Sigmoid colon (tissue), 7 donors: Measurements from ENCODE around the gene LHX6. TPM values are rescaled to one million over a fixed set of nuclear protein-coding genes. Genes with fewer than 3 reads are reported as not detected.
A peak's percentile ranks its signal among the peaks of the same experiment; 100 is the strongest.

Experiments
- DNase-seq: peaks from one replicate; pipeline ENCODE4 v3.0.0-alpha.2; 2019
- H3K27ac ChIP-seq, 4 donors: fragments of 200-600 bp; sonication (generic); one replicate each; pipeline ENCODE4 v1.5.1; 2016 to 2019; ENCODE audit warnings: mild to moderate bottlenecking in 1 of 4
- H3K27me3 ChIP-seq, 3 donors: fragments of 200-600 bp; sonication (generic); one replicate each; pipeline ENCODE4 v1.5.1; 2019; ENCODE audit warnings: mild to moderate bottlenecking in 1 of 3
- H3K36me3 ChIP-seq, 4 donors: fragments of 200-600 bp; sonication (generic); one replicate each; pipeline ENCODE4 v1.5.1; 2016 to 2019
- H3K4me1 ChIP-seq, 4 donors: fragments of 200-600 bp; sonication (generic); one replicate each; pipeline ENCODE4 v1.5.1; 2017 to 2019
- H3K4me3 ChIP-seq, 4 donors: fragments of 200-600 bp; sonication (generic); one replicate each; pipeline ENCODE4 v1.5.1; 2017 to 2019; ENCODE audit warnings: mild to moderate bottlenecking in 2 of 4, moderate library complexity in 1 of 4
- H3K9me3 ChIP-seq, 4 donors: fragments of 200-600 bp in 3 of 4; sonication (generic) in 3 of 4; one replicate each; pipeline versions ENCODE4 v1.5.1 to v1.6.1; 2013 to 2019
- EP300 ChIP-seq, 4 donors: sonication (generic); formaldehyde crosslinking; IDR thresholded peaks; one replicate each; pipeline ENCODE4 v1.6.1; 2017; ENCODE audit warnings: antibody characterized with exemption in 4 of 4
- POLR2A ChIP-seq, 2 donors: fragments of 450-650 bp; IDR thresholded peaks; one replicate each; pipeline ENCODE4 v1.6.1; 2016; ENCODE audit warnings: antibody characterized with exemption in 2 of 2, mild to moderate bottlenecking in 2 of 2, moderate library complexity in 2 of 2
- POLR2AphosphoS5 ChIP-seq, 4 donors: sonication (generic); formaldehyde crosslinking; IDR thresholded peaks; one replicate each; pipeline ENCODE4 v1.6.1; 2017; ENCODE audit warnings: antibody characterized with exemption in 4 of 4
- WGBS, 2 donors: extraction: QIAGEN DNeasy Blood & Tissue Kit; methylation state at CpG; one replicate each; pipeline ENCODE4 v1.1.7; 2013; 5-methylcytosine and 5-hydroxymethylcytosine counted together
- intact Hi-C: fragments of 100-400 bp; cut with DNase I; formaldehyde crosslinking; loops from one replicate; pipeline ENCODE4 v1.15.1; 2023
- polyA plus RNA-seq, 3 donors: library from polyadenylated mRNA; stranded (reverse); fragments of 200-250 nt; gene quantifications; one replicate each; pipeline ENCODE4 v1.2.3, GENCODE V29; 2013
- total RNA-seq, 4 donors: library from RNA; depleted of rRNA; stranded (reverse); fragments of >200 nt; gene quantifications; one replicate each; pipeline ENCODE4 v1.1.0, GENCODE V29; 2016
- TF ChIP-seq, protein P1 (sequence below), 4 experiments: fragments of 450-650 bp in 3 of 4; fragments of 200-600 bp in 1 of 4; IDR thresholded peaks; one replicate each; pipeline ENCODE4 v1.5.1; 2016 to 2019; ENCODE audit warnings: antibody characterized with exemption in 4 of 4, mild to moderate bottlenecking in 3 of 4, moderate library complexity in 2 of 4
- donor health status: healthy with polysubstance abuse.
- donor health status: Bipolar disorder and iron deficiency.
- donor health status: healthy.

LHX6 gene
- total and polyA plus RNA-seq, 7 donors, result 0.46 to 4.7 (median 1.4) TPM

DNA sequence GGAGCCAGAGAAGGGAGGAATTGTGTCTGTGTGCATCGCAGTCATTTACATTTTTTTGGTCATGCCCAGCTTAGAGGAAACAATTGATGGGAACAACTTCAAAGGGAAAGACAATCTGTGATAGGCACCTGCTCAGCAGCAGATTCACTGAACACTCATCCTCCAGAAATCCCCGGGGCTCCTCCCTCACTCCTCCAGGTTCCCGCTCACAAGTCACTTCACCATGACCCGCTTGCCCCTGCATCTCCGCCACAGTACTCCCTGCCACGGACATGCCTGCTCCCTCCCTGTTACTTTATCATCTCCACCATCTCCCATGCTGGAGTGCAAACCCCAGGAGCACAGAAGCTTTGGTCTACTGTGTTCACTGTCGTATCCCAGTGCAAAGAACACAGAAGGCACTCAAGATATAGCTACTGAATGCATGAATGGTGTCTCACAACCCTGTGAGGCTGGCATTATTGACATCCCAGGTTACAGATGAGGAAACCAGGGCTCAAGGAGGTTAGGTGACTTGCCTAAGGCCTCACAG lies 16.2 kb downstream of the LHX6 start:
- H3K4me3 ChIP-seq, result no peak overlapping the region
- TF ChIP-seq EP300 (IDR thresholded peaks at IDR 0.05), result no peak
- no peak for TF ChIP-seq POLR2A (IDR thresholded peaks at IDR 0.05)
- TF ChIP-seq POLR2AphosphoS5 (IDR thresholded peaks at IDR 0.05), result no peak
- TF ChIP-seq, protein P1, sequence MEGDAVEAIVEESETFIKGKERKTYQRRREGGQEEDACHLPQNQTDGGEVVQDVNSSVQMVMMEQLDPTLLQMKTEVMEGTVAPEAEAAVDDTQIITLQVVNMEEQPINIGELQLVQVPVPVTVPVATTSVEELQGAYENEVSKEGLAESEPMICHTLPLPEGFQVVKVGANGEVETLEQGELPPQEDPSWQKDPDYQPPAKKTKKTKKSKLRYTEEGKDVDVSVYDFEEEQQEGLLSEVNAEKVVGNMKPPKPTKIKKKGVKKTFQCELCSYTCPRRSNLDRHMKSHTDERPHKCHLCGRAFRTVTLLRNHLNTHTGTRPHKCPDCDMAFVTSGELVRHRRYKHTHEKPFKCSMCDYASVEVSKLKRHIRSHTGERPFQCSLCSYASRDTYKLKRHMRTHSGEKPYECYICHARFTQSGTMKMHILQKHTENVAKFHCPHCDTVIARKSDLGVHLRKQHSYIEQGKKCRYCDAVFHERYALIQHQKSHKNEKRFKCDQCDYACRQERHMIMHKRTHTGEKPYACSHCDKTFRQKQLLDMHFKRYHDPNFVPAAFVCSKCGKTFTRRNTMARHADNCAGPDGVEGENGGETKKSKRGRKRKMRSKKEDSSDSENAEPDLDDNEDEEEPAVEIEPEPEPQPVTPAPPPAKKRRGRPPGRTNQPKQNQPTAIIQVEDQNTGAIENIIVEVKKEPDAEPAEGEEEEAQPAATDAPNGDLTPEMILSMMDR (IDR thresholded peaks at IDR 0.05), result no peak
- no peaks in the 10 kb centered on the region for H3K36me3 ChIP-seq
- peaks cover 35 to 68% (median 48%) of the 10 kb centered on the region in 3 donors for H3K27me3 ChIP-seq
- WGBS, 2 donors, result 80 to 89% methylated on average over 7 of the region's 7 CpGs
- H3K4me1 ChIP-seq, result peaks cover 0 to 16% (median 15%) of the 10 kb centered on the region in 4 donors
- no peaks in the 10 kb centered on the region for H3K9me3 ChIP-seq
- intact Hi-C loops, result no loop called here
- DNase-seq, result peak; percentile 39
- no peak overlapping the region for H3K27ac ChIP-seq

DNA sequence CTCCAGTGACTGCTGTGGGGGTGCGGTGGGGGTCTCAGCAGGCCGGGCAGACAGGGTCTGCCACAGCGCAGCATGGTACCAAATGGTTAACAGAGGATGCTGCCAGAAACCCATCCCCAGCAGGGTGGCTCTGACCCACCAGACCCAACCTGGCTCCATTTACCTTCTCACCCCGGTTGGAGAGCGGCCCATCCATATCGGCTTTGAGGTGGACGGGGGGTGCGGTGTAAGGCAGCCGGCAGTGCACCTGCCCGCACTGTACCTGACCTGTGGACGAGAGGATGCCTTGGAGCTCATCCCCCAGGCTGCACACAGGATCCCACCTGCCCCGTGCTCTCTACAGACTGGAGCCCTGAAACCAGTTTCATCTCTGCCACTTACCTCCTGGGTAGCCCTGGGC lies 19.3 kb downstream of the LHX6 start:
- no peaks in the 10 kb centered on the region for H3K9me3 ChIP-seq
- H3K27ac ChIP-seq, result no peak overlapping the region
- H3K4me1 ChIP-seq, result peaks cover 0 to 13% (median 13%) of the 10 kb centered on the region in 4 donors
- DNase-seq, result no peak
- intact Hi-C loops, result no loop called here
- H3K4me3 ChIP-seq, result no peak overlapping the region
- TF ChIP-seq POLR2AphosphoS5 (IDR thresholded peaks at IDR 0.05) (no peak), POLR2A (IDR thresholded peaks at IDR 0.05) (no peak), EP300 (IDR thresholded peaks at IDR 0.05) (no peak)
- TF ChIP-seq, protein P1 (IDR thresholded peaks at IDR 0.05), result no peak
- no peaks in the 10 kb centered on the region for H3K36me3 ChIP-seq
- WGBS, 2 donors, result 94 to 95% methylated on average over 12 of the region's 12 CpGs
- peaks cover 17 to 37% (median 24%) of the 10 kb centered on the region in 3 donors for H3K27me3 ChIP-seq

DNA sequence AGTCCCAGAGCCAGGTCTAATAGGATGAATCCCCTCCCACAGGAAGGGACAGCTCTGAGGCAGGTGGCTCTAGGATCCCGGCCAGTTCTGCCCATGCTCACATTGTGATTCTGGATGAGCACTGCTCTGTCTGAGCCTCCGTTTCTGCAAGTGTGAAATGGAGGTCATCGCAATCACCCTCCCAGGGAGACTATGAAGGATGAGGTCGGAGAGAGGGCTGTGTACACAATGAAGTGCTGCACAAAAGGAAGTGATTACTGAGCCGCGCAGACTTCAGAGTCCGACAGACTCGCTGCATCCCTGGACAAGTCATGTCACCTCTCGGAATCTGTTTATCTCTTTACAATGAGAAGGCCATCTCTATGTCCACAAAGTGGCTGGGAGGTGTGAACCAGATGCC lies 21.7 kb downstream of the LHX6 start:
- WGBS, 2 donors, result 79% methylated on average over 9 of the region's 9 CpGs
- no peak overlapping the region for H3K27ac ChIP-seq
- no peak overlapping the region for H3K4me3 ChIP-seq
- H3K9me3 ChIP-seq, result no peaks in the 10 kb centered on the region
- TF ChIP-seq, protein P1 (IDR thresholded peaks at IDR 0.05), result no peak
- no peak for DNase-seq
- no peaks in the 10 kb centered on the region for H3K36me3 ChIP-seq
- peaks cover under 1 to 13% (median 2%) of the 10 kb centered on the region in 3 donors for H3K27me3 ChIP-seq
- intact Hi-C loops, result no loop called here
- H3K4me1 ChIP-seq, result no peaks in the 10 kb centered on the region

DNA sequence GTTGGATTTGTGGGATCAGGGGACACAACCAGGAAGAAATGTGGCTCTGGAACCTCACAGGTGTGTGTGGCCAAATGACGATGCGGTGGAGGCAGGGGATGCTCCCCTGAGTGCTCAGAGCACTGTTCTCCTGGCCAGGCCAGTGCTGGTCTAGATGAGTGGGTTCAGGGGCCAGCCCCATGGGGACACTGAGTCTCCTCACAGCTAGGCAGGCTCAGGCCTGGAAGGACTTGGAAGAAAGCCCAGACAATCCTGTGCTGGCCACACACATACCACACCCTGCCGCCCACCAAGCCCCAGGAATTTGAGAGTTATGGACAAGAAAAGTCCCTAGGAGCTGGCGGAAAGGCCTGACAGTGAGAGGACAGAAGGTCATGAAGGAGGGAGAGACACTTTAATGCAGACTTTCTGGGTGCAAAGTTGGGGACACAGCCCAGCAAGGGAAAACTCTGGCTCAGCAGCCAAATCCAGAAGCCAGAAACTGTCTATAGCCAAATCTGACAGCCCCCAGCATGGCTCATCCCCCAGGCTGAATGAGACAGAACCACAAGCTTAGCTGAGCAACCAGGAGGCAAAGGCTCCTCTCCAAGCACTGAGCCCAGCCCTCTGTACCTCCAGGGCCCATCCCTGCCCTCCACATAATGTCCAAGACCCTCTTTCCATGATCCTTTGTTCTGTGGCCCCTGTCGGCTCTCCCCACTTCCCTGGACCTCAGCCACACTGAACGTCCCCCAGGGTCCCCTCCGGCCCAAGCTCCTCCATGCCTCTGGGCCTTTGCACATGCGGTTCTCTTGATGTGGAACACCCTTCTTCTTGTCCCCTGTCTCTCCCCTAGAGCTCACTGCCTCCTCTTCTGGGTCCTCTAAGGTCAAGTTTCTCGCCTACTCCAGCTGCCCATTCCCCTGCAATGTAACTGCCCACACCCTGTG lies 22.4 kb downstream of the LHX6 start:
- TF ChIP-seq, protein P1 (IDR thresholded peaks at IDR 0.05), result no peak
- TF ChIP-seq POLR2A (IDR thresholded peaks at IDR 0.05) (no peak), EP300 (IDR thresholded peaks at IDR 0.05) (no peak), POLR2AphosphoS5 (IDR thresholded peaks at IDR 0.05) (no peak)
- no peak for DNase-seq

More for the DNA sequence above, 22.4 kb downstream of the LHX6 start:
- peaks cover 0 to 6% (median 2%) of the 10 kb centered on the region in 3 donors for H3K27me3 ChIP-seq
- WGBS, 2 donors, result 86 to 87% methylated on average over 9 of the region's 9 CpGs
- no peaks in the 10 kb centered on the region for H3K9me3 ChIP-seq
- no peaks in the 10 kb centered on the region for H3K4me1 ChIP-seq
- intact Hi-C loops, result no loop called here
- no peaks in the 10 kb centered on the region for H3K36me3 ChIP-seq
- H3K4me3 ChIP-seq, result no peak overlapping the region
- H3K27ac ChIP-seq, result no peak overlapping the region
